Gastroesophageal sphincter (tissue), 4 donors: ENCODE measurements around the gene SLC23A2. TPM values are rescaled to one million over a fixed set of nuclear protein-coding genes. Genes with fewer than 3 reads are reported as not detected.

ENCODE experiments used
- ATAC-seq: fragments of 150-250 bp; one replicate; pipeline ENCODE4 v1.9.1; 2016; ENCODE audit warnings: mild to moderate bottlenecking, moderate library complexity
- H3K27ac ChIP-seq, 4 donors: fragments of 200-600 bp; sonication (generic) in 3 of 4; 1 replicate in 3 of 4; 2 replicates in 1 of 4; pipeline ENCODE4 v1.5.1; 2016 to 2019
- H3K27me3 ChIP-seq: fragments of 200-600 bp; sonication (generic); one replicate; pipeline ENCODE4 v1.5.1; 2019
- H3K36me3 ChIP-seq, 2 donors: fragments of 200-600 bp; sonication (generic); one replicate each; pipeline ENCODE4 v1.5.1; 2019; ENCODE audit warnings: control low read depth in 1 of 2
- H3K4me1 ChIP-seq, 3 donors: fragments of 200-600 bp; sonication (generic); 1 replicate in 2 of 3; 2 replicates in 1 of 3; pipeline ENCODE4 v1.5.1; 2016 to 2019; ENCODE audit warnings: control low read depth in 2 of 3
- H3K4me3 ChIP-seq, 2 donors: fragments of 200-600 bp; sonication (generic); one replicate each; pipeline ENCODE4 v1.5.1; 2019; ENCODE audit warnings: mild to moderate bottlenecking in 1 of 2, moderate library complexity in 1 of 2
- H3K9me3 ChIP-seq, 3 donors: fragments of 200-600 bp; sonication (generic); one replicate each; pipeline ENCODE4 v1.5.1; 2017 to 2019; ENCODE audit warnings: control low read depth in 2 of 3
- CTCF ChIP-seq, 4 experiments: fragments of 200-600 bp in 2 of 4; fragments of 450-650 bp in 2 of 4; sonication (generic) in 1 of 4; IDR thresholded peaks; one replicate each; pipeline ENCODE4 v1.5.1; 2017 to 2019; ENCODE audit warnings: antibody characterized with exemption in 4 of 4, mild to moderate bottlenecking in 2 of 4, moderate library complexity in 2 of 4
- EP300 ChIP-seq: sonication (generic); formaldehyde crosslinking; IDR thresholded peaks from one replicate; pipeline ENCODE4 v1.6.1; 2017; ENCODE audit warnings: antibody characterized with exemption, mild to moderate bottlenecking
- POLR2A ChIP-seq, 2 donors: fragments of 450-650 bp; IDR thresholded peaks; one replicate each; pipeline ENCODE4 v1.6.1; 2017; ENCODE audit warnings: antibody characterized with exemption in 2 of 2, mild to moderate bottlenecking in 2 of 2, moderate library complexity in 1 of 2
- POLR2AphosphoS5 ChIP-seq: sonication (generic); formaldehyde crosslinking; IDR thresholded peaks from one replicate; pipeline ENCODE4 v1.6.1; 2017; ENCODE audit warnings: antibody characterized with exemption
- WGBS, 2 donors: methylation state at CpG; one replicate each; pipeline ENCODE4 v1.1.5; 2018; ENCODE audit warnings: low coverage in 1 of 2; 5-methylcytosine and 5-hydroxymethylcytosine counted together
- total RNA-seq, 4 donors: library from RNA; depleted of rRNA; stranded (reverse); fragments of >200 nt; gene quantifications; one replicate each; pipeline ENCODE4 v1.1.0, GENCODE V29; 2016

Gene SLC23A2
- total RNA-seq, 4 donors from 2014 or later: 11.5 to 19.1 (median 15.1) TPM

GRCh38 chr20:4814696-4815252, 186.5 kb downstream of the SLC23A2 start:
- 93% methylated on average over 3 of the region's 20 CpGs; no CpG with 5 or more reads in 1 of the 2 donors for WGBS, 2 donors
- Histone ChIP-seq H3K9me3 (no peaks in the 10 kb centered on the region), H3K4me3 (peak overlapping the region in 1 of 2 donors; percentile 27), H3K27me3 (no peaks in the 10 kb centered on the region), H3K27ac (peak overlapping the region in 3 of 4 donors; percentile 67 to 79 (median 71)), H3K4me1 (peaks cover 0 to 56% (median 25%) of the 10 kb centered on the region in 3 donors), H3K36me3 (no peaks in the 10 kb centered on the region)
- peak; percentile 31 for ATAC-seq
- TF ChIP-seq EP300 (no peak), POLR2A (IDR thresholded peaks at IDR 0.05) (no peak), CTCF (IDR thresholded peaks at IDR 0.05) (no peak), POLR2AphosphoS5 (no peak)

GRCh38 chr20:4813863-4814695, 187.2 kb downstream of the SLC23A2 start:
- no peak for TF ChIP-seq POLR2A (IDR thresholded peaks at IDR 0.05)
- TF ChIP-seq CTCF (IDR thresholded peaks at IDR 0.05): no peak
- TF ChIP-seq EP300: no peak
- no peak for TF ChIP-seq POLR2AphosphoS5
- no peaks in the 10 kb centered on the region for H3K36me3 ChIP-seq
- peak overlapping the region in 1 of 2 donors; percentile 27 for H3K4me3 ChIP-seq
- WGBS, 2 donors: 64 to 73% methylated on average over 4 to 10 of the region's 13 CpGs
- H3K9me3 ChIP-seq: no peaks in the 10 kb centered on the region
- peak overlapping the region in 3 of 4 donors; percentile 67 to 79 (median 71) for H3K27ac ChIP-seq
- peak; percentile 55 for ATAC-seq
- no peaks in the 10 kb centered on the region for H3K27me3 ChIP-seq
- peaks cover 0 to 62% (median 25%) of the 10 kb centered on the region in 3 donors for H3K4me1 ChIP-seq

GRCh38 chr20:4813076-4813862, 188.0 kb downstream of the SLC23A2 start:
- H3K27me3 ChIP-seq: no peaks in the 10 kb centered on the region
- peaks cover 0 to 70% (median 25%) of the 10 kb centered on the region in 3 donors for H3K4me1 ChIP-seq
- no peak overlapping the region for H3K4me3 ChIP-seq
- no peak for TF ChIP-seq EP300
- no peak for TF ChIP-seq POLR2AphosphoS5
- TF ChIP-seq CTCF (IDR thresholded peaks at IDR 0.05): no peak
- no peak for TF ChIP-seq POLR2A (IDR thresholded peaks at IDR 0.05)
- WGBS, 2 donors: 35 to 51% methylated on average over 8 of the region's 22 CpGs
- H3K36me3 ChIP-seq: no peaks in the 10 kb centered on the region
- ATAC-seq: no peak
- H3K27ac ChIP-seq: peak overlapping the region in 3 of 4 donors; percentile 67 to 79 (median 71)
- no peaks in the 10 kb centered on the region for H3K9me3 ChIP-seq

GRCh38 chr20:4812641-4813075, 188.7 kb downstream of the SLC23A2 start:
- peak overlapping the region in 3 of 4 donors; percentile 67 to 79 (median 71) for H3K27ac ChIP-seq
- ATAC-seq: no peak
- no peaks in the 10 kb centered on the region for H3K27me3 ChIP-seq
- WGBS, 2 donors: 100% methylated on average over 1 of the region's 7 CpGs; no CpG with 5 or more reads in 1 of the 2 donors
- TF ChIP-seq EP300: no peak
- TF ChIP-seq CTCF (IDR thresholded peaks at IDR 0.05): no peak
- TF ChIP-seq POLR2A (IDR thresholded peaks at IDR 0.05): no peak
- TF ChIP-seq POLR2AphosphoS5: no peak
- H3K9me3 ChIP-seq: no peaks in the 10 kb centered on the region
- peaks cover 0 to 76% (median 25%) of the 10 kb centered on the region in 3 donors for H3K4me1 ChIP-seq
- H3K4me3 ChIP-seq: no peak overlapping the region
- no peaks in the 10 kb centered on the region for H3K36me3 ChIP-seq
